Renal pelvis (tissue), 4 donors: ENCODE results near the gene IFIT5. TPM values are rescaled to one million over a fixed set of nuclear protein-coding genes. Genes with fewer than 3 reads are reported as not detected.
"Not testable (repeated sequence)": the region's sequence is repeated elsewhere in the genome, so short reads cannot be mapped to it uniquely, and the experiment has no call there.

Source experiments
- DNase-seq: peaks from one replicate; pipeline ENCODE4 v3.0.0-alpha.2; 2013
- polyA plus RNA-seq, 3 donors: library from polyadenylated mRNA; unstranded; fragments of 120-200 nt; gene quantifications; one replicate each; pipeline ENCODE4 v1.2.1, GENCODE V29; 2013; ENCODE audit not compliant: insufficient read length in 3 of 3

The IFIT5 gene
- polyA plus RNA-seq, 3 donors: 14.4 to 17.4 (median 15.6) TPM

DNA sequence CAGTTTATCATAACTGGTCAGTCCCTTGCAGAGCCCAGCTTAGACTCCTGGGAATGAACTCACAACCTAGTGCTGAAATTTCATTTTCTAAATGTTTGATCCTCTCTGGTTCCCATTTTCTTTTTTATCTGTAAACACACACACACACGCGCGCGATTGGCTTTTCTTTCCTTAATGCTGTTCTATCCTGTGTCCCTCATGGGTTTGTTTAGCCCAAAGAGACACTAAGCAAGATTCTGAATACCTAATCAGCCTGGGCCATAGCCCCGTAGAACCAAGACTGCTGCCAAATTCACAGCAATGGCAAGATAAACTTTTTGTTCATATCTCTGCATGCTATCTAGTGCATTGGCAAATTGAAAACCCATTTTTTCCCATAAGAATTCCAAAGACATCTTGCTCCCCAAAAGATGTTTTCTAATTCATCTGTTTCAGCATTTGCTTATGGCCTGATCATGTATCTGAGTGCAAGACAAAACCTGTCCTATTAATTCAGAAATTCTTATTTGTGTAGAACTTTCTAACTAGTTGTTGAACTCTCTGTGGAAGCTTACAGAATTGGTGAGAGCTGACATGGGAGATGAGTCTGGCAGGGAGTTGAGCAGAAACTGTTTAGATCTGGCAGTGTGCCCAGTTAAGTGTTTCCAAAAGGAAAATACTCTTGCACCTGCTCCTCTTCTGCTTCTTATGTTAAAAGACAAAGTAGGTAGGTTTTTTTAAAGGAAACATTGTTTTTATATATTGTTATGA lies 23.7 kb upstream of the IFIT5 start:
- DNase-seq: no peak

DNA sequence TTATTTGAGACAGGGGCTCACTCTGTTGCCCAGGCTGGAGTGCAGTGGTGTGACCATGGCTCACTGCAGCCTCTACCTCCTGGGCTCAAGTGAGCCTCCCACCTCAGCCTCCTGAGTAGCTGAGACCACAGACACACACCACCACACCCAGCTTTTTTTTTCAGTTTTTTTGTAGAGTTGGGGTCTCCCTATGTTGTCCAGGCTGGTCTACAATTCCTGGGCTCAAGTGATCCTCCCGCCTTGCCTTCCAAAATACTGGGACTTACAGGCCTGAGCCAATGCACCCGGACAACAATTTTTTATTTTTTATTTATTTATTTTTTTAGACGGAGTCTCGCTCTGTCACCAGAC lies 23.2 kb upstream of the IFIT5 start:
- DNase-seq: not testable (repeated sequence)

DNA sequence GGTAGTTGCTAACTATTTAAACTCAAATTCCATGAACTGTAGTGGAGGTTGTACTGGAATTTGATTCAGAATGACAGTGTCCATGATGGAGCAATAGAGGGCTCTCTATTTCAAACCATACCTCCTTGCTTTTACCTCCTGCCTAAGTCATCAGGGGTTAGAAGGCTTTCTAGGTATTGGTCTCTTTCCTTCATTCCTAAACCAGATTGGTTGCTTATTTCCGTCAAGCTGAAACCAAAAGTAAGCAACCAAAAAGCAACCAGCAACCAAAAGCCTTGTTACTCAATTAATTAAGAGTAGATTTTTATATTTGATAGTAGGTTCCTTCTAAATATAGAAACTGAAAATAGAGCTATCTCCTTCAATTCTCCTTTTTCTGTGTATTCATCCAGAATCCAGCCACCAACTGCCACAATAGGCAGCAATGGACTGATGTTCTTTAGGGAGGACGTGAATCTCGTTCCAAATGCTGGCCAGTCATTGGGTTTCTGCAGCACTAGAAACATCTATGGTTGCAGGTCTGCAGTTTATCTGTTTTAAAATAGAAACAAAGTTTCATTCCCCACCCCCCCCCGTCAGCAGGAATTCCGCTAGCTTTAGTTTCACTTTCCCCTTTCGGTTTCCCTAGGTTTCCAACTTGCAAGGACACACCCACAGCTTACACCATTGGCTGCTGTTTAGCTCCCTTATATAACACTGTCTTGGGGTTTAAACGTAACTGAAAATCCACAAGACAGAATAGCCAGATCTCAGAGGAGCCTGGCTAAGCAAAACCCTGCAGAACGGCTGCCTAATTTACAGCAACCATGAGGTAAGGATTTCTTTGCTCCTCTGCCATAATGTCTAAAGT lies 22.2 kb upstream of the IFIT5 start, which contains the start of gene IFIT1:
TSS of gene IFIT1 (plus strand) at position 717 of the 850 bp plus-strand sequence. CDS start at position 807, 90 bp downstream.
- DNase-seq: peak; percentile 91

DNA sequence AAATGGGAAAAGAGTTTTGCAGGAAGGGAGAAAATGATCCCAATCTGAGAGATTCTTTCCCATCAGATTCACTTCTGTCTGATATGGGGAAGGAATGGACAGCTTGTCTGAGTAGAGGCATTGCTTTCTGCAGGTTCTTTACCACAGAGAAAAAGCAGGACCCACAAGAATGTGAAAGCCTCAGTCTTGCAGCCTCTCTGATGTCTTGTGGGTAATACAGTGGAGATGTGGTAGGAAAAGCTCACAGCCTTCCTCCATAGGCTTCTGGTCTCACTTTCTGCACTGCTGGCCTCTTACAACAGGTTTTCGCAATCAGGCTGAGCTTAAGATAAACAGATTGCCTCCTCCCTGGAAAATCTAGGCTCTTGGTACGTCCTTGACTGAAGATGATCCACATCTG lies 21.4 kb upstream of the IFIT5 start:
- DNase-seq: no peak

DNA sequence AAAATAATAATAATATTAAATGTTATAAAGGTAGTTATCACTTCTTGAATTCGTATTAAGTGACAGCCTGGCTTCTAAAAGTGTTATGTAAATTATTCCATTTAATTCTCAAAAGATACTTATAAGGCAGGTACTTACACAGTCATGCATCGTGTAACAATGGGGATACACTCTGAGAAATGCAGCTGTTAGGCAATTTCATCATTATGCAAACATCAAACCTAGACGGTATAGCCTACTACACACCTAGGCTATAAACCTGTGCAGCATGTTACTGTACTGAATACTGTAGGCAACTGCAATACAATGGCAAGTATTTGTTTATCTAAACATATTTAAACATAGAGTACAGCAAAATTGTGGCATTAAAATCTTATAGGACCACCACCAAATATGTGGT lies 20.5 kb upstream of the IFIT5 start:
- no peak for DNase-seq

DNA sequence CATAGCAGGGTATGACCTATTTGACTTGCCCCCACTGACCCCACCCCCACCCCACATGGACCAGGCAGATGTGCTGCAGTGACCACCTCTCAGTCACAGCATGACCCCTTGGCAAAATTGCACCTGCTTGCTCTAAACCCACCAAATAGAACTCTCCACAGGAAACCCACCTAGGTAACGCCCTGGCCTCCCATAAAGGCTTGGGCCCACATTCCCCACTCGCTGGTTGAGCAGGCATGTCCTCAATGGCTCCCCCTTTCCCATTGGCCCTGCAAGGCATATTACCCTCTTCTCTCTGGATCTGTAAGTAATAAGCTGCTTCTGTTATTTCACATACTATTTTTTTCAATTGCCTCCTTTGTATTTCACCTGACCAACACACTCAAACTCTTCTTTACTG lies 19.2 kb upstream of the IFIT5 start:
- DNase-seq: no peak

DNA sequence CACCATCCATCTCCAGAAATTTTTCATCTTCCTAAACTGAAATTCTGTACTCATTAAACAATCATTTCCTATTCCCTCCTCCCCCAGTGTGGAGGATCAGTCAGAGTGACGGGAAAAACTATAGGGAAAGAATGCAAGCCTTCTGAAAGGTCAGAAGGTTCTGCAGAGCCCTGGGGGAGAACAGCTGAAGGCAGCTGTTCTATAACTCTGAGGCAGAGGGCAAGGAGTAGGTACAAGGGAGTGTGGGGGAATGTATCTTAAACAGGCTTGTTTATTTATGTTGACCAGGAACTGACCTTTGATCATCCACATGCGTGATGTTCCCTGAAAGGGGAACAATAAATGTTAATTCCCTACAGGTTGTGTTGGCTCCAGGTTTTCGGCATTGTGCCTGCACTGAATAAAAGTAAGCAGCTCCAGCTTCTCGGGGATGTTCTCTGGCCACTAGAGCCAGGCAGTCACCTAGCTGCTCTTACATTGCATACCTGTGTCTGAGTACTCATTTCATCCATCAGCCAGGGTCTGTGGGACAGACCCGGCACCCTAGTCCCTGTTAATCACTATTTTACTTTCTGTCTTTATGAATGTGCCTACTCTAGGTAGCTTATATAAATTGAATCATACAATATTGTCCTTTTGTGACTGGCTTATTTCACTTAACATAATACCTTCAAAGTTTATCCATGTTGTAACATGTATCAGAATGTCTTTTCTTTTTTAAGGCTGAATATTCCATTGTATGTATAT lies 16.2 kb upstream of the IFIT5 start:
- no peak for DNase-seq

DNA sequence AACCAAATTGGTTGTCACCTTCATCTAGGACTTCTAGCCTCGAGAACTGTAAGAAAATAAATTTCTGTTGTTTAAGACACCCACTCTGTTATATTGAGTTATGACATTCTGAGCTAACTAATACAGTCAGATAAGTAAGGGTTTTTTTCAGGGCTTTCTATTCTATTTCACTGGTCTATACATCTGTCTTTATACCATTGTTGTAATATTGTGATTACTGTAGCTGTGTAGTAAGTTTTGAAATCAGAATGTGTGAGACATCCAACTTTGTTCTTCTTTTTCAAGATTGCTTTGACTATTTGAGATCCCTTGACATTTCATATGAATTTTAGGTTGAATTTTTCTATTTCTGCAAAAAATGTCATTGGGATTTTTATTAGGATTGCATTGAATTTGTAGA lies 14.4 kb upstream of the IFIT5 start:
- DNase-seq: no peak

DNA sequence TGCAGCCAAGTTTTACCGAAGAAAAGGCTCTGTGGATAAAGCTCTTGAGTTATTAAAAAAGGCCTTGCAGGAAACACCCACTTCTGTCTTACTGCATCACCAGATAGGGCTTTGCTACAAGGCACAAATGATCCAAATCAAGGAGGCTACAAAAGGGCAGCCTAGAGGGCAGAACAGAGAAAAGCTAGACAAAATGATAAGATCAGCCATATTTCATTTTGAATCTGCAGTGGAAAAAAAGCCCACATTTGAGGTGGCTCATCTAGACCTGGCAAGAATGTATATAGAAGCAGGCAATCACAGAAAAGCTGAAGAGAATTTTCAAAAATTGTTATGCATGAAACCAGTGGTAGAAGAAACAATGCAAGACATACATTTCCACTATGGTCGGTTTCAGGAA lies 11.3 kb upstream of the IFIT5 start:
- no peak for DNase-seq

DNA sequence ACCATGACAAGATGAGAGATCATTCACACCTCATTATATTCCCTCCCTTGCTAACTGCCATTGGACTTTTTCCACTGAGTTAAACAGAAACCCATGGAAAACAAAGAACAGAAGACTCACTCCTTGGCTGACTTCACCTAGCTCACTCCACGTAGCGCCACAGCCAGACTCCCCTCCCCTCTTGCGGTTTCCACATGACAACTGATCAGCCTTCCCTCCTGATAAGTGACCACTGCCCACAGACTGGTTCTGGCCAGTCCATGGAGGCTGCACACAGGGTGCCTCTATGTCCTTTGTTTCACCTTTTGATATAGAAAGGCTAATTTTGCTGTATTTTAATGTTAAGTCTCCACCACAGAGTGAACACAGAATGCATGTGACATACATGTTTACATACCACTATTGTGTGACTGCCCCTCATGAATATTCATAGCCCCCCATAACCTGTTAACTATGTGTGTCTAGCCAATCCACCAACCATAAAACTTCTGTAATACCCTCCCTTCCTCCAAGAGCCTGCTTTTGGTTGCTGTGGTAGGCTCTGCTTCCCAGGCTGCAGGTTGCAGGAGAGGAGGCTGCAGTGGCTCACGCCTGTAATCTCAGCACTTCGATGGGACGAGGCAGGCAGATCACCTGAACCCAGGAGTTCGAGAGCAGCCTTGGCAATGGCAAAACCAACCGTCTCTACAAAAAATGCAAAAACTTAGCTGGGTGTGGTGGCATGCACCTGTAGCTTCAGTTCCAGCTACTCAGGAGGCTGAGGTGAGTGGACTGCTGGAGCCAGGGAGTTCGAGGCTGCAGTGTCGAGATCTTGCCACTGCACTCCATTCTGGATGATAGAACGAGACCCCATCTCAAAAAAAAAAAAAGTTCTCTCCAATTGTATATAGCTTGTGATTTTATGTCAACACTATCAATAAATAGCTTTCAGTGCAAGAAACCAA lies 10.0 kb upstream of the IFIT5 start:
- DNase-seq: no peak

DNA sequence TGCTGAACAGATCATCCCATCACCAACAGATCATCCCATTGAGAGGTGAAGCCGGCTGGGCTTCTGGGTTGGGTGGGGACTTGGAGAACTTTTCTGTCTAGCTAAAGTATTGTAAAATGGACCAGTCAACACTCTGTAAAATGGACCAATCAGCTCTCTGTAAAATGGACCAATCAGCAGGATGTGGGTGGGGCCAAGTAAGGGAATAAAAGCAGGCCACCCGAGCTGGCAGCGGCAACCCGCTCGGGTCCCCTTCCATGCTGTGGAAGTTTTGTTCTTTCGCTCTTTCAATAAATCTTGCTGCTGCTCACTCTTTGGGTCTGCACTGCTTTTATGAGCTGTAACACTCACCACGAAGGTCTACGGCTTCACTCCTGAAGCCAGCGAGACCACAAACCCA lies 8.2 kb upstream of the IFIT5 start:
- DNase-seq: not testable (repeated sequence)

DNA sequence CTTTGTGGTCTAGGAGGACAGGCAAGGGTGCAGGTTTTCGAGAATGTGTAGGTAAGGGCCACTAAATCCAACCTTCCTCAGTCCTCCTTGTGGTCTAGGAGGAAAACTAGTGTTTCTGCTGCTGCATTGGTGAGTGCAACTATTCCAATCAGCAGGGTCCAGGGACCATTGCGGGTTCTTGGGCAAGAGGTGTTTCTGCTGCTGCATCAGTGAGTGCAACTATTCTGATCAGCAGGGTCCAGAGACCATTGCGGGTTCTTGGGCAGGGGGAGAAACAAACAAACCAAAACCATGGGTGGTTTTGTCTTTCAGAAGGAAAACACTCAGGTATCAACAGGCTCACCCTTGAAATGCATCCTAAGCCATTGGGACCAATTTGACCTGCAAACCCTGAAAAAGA lies 6.6 kb upstream of the IFIT5 start:
- DNase-seq: not testable (repeated sequence)

DNA sequence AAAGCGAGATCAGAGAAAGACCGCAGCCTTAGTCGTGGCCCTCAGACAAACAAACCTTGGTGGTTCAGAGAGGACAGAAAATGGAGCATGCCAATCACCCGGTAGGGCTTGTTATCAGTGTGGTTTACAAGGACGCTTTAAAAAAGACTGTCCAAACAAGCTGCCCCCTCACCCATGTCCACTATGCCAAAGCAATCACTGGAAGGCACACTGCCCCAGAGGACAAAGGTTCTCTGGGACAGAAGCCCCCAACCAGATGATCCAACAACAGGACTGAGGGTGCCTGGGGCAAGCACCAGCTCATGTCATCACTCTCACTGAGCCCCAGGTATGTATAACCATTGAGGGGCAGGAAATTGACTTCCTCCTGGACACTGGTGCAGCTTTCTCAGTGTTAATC lies 5.1 kb upstream of the IFIT5 start:
- DNase-seq: not testable (repeated sequence)

DNA sequence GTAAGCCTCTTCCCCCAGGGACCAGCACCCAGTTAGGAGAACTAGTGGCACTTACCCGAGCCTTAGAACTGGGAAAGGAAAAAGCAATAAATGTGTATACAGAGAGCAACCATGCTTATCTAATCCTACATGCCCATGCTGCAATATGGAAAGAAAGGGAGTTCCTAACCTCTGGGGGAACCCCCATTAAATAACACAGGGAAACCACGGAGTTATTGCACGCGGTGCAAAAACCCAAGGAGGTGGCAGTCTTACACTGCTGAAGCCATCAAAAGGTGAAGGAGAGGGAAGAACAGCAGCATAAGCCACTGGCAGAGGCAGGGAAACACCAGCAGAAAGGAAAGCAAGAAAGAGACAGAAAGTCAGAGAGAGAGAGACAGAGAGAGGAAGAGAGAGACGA lies 3.8 kb upstream of the IFIT5 start:
- DNase-seq: not testable (repeated sequence)

DNA sequence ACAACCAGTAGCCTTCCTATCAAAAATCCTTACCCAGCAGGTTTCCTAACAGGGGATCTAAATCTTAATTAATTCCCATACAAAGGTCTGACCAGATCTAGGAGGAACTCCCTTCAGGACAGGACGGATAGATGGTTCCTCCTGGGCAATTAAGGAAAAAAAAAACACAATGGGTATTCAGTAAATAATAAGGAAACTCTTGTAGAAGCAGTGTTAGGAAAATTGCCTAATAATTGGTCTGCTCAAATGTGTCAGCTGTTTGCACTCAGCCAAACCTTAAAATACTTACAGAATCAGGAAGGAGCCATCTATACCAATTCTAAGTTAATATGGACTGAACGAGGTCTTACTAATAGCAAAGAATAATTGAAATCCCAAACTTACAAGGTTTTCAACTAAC lies 3.2 kb upstream of the IFIT5 start:
- not testable (repeated sequence) for DNase-seq

DNA sequence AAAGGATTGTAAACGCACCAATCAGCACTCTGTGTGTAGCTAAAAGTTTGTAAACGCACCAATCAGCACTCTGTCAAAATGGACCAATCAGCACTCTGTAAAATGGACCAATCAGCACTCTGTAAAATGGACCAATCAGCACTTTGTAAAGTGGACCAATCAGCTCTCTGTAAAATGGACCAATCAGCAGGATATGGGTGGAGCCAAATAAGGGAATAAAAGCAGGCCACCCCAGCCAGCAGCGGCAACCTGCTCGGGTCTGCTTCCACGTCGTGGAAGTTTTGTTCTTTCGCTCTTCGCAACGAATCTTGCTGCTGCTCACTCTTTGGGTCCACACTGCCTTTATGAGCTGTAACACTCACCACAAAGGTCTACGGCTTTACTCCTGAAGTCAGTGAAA lies 2.1 kb upstream of the IFIT5 start:
- DNase-seq: not testable (repeated sequence)

DNA sequence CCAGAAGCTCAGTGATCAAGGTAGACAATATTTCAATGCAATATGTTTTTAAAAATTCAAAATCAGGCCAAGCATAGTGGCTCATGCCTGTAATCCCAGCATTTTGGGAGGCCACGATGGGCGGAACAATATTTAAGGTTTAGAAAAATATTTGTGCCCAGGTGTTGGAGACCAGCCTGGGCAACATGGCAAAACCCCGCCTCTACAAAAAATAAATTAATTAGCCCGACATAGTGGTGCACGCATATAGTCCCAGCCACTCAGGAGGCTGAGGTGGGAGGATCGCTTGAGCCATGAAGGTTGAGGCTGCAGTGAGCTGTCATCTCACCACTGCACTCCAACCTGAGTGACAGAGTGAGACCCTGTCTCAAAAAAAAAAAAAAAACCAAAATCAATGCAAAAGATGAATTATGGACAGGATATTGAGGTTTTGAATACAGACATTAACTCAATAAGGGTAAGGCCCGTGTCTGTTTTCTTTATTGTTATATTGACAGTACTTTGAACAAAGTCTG lies 913 bp upstream of the IFIT5 start:
- DNase-seq: no peak

DNA sequence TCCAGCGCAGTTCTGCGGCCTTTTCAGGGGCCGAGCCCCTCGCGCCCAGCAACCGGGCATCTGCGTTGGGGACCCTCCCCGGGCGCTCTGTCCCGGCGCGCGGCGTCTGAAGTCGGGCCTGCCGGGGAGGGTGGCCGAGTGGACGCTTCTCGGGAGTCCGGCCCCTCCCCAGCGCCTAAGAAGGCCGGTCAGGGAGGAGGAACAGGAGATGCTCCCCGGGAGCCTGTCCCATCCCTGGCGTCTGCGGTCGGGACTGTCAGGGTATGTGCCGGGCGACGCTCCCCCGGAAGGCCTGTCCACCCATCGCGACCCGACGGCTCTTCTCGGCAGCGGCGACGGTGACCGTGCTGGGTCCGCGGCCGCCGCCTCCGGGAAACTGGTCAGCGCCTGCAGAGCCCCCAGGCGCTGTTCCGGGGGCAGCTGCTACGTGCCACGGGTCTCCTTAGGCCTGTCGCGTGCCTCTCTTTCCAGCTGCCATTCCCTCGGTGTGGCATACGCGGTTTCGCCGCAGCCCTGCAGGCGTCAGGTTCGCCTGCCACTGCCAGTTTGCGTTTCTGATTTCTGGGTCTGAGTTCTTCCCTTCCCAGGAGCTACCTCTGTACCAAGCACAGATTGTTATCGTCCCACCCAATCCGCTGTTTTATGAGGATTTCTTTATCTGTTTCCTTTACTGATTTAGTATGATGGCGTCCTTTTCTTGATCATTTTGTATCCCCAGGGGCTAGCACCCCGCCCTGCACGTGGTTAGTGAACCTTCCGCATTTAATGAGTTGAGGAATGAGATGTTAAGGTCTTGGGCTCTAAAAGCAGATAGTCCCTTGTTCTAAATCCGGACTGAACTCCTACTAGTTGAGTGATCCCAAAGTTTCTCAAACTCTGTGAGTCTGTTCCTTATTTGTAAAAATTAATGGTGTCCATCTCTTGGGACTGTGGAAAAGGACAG lies 782 bp downstream of the IFIT5 start:
- peak; percentile 48 for DNase-seq

DNA sequence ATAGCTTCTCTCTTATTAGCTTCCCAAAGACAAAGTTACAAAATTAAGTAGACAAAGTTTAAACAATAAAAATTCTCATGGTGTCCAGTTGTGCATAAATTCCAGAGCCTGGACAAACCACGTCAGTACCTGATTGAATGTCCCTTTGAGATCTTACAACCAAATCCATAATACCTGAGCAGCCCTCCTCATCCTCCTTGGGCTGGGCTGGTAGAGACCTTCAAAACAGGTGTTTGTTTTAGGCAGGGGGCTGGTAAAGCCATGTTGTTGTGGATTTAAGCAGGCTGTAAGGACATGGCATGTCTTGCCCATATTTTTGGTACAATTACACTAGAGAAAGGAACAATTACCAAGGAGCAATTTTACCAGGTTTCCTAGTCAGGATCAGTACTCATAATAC lies 2.1 kb downstream of the IFIT5 start:
- DNase-seq: no peak

DNA sequence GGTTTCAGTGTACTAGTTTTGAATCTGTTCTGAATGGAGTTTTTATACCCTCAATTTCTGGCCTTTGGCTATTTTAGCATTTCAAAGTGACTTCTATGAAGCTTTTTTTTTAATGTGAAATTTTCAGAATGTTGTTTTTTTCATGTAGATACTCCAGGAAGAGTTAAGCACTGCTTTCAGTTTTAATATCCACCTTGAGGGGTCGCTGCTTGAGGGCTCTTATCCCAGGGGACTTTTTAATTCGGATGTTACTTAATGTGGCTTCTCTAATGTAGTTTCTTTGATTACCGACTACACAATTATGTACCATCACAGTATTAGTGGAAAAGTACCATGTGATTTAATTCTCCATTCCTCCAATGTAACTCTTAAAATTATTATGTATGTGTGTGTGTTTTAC lies 5.2 kb downstream of the IFIT5 start:
- no peak for DNase-seq
